GM12878 (cell line): ENCODE data around the gene RASD1.

ENCODE experiments used
- EZH2 ChIP-seq: IDR thresholded peaks from 2 replicates; pipeline ENCODE4 v1.6.1; 2012; ENCODE audit warnings: low read depth, mild to moderate bottlenecking, control low read depth, inconsistent platforms, low read length, borderline replicate concordance; ENCODE audit not compliant: control insufficient read depth
- FOXM1 ChIP-seq: IDR thresholded peaks from 2 replicates; pipeline ENCODE4 v1.6.1; 2012; ENCODE audit warnings: low read depth, mild to moderate bottlenecking, inconsistent platforms, low read length, moderate library complexity
- GABPA ChIP-seq: IDR thresholded peaks from 2 replicates; pipeline ENCODE4 v1.6.1; 2014; ENCODE audit warnings: antibody characterized with exemption, low read depth, mild to moderate bottlenecking, inconsistent platforms
- NRF1 ChIP-seq: conservative IDR thresholded peaks from 2 replicates; pipeline ENCODE4 v1.6.1; 2011; ENCODE audit warnings: mild to moderate bottlenecking, low read depth, low read length, improper control_type of control experiment
- POLR2A ChIP-seq: IDR thresholded peaks from 2 replicates; pipeline ENCODE4 v1.6.1; 2011; ENCODE audit warnings: low read depth, mild to moderate bottlenecking, low read length
- POLR2AphosphoS2 ChIP-seq: IDR thresholded peaks from 2 replicates; pipeline ENCODE4 v1.6.1; 2011; ENCODE audit warnings: low read depth, mild to moderate bottlenecking, low read length, improper control_type of control experiment, moderate library complexity
- RAD21 ChIP-seq: IDR thresholded peaks from 2 replicates; pipeline ENCODE4 v1.6.1; 2011; ENCODE audit warnings: mild to moderate bottlenecking, low read depth, low read length, moderate library complexity; ENCODE audit not compliant: insufficient read depth
- TAF1 ChIP-seq: IDR thresholded peaks from 2 replicates; pipeline ENCODE4 v1.6.1; 2011; ENCODE audit warnings: mild to moderate bottlenecking, low read depth, low read length, borderline replicate concordance
- TCF7 ChIP-seq: IDR thresholded peaks from 2 replicates; pipeline ENCODE4 v1.6.1; 2014; ENCODE audit warnings: antibody characterized with exemption, borderline replicate concordance
- USF2 ChIP-seq: IDR thresholded peaks from 2 replicates; pipeline ENCODE4 v1.6.1; 2011; ENCODE audit warnings: low read depth, low read length, improper control_type of control experiment, borderline replicate concordance
- YBX1 ChIP-seq: fragments of 450-650 bp; IDR thresholded peaks from 2 replicates; pipeline ENCODE4 v1.6.1; 2016; ENCODE audit warnings: antibody characterized with exemption
- TF ChIP-seq, protein P1 (sequence below), 3 experiments: IDR thresholded peaks in 2 of 3; conservative IDR thresholded peaks in 1 of 3; 2 replicates each; pipeline ENCODE4 v1.5.1; 2011; ENCODE audit warnings: low read depth in 3 of 3, low read length in 3 of 3, mild to moderate bottlenecking in 3 of 3, control low read depth in 2 of 3, moderate library complexity in 2 of 3, inconsistent platforms in 1 of 3, mixed read lengths in 1 of 3; ENCODE audit not compliant: control insufficient read depth in 2 of 3, insufficient read depth in 1 of 3; ENCODE audit errors: extremely low read depth in 1 of 3
- TF ChIP-seq, protein P2 (sequence below): IDR thresholded peaks from 2 replicates; pipeline ENCODE4 v1.6.1; 2012; ENCODE audit warnings: low read depth, low read length, improper control_type of control experiment
- TF ChIP-seq, protein P3 (sequence below): fragments of 450-650 bp; IDR thresholded peaks from 2 replicates; pipeline ENCODE4 v1.6.1; 2014; ENCODE audit warnings: mild to moderate bottlenecking

- TF ChIP-seq TCF7 (no peak), USF2 (no peak), POLR2AphosphoS2 (no peak), TAF1 (no peak), POLR2A (no peak), NRF1 (no peak), EZH2 (no peak), FOXM1 (no peak), RAD21 (no peak), YBX1 (no peak), GABPA (no peak)
- TF ChIP-seq, protein P1, sequence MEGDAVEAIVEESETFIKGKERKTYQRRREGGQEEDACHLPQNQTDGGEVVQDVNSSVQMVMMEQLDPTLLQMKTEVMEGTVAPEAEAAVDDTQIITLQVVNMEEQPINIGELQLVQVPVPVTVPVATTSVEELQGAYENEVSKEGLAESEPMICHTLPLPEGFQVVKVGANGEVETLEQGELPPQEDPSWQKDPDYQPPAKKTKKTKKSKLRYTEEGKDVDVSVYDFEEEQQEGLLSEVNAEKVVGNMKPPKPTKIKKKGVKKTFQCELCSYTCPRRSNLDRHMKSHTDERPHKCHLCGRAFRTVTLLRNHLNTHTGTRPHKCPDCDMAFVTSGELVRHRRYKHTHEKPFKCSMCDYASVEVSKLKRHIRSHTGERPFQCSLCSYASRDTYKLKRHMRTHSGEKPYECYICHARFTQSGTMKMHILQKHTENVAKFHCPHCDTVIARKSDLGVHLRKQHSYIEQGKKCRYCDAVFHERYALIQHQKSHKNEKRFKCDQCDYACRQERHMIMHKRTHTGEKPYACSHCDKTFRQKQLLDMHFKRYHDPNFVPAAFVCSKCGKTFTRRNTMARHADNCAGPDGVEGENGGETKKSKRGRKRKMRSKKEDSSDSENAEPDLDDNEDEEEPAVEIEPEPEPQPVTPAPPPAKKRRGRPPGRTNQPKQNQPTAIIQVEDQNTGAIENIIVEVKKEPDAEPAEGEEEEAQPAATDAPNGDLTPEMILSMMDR (IDR thresholded peaks at IDR 0.05 in 2 of 3, conservative IDR thresholded peaks at IDR 0.05 in 1 of 3; ENCODE audit: control insufficient read depth in 2 of 3, extremely low read depth in 1 of 3, insufficient read depth in 1 of 3, low read depth in 3 of 3, low read length in 3 of 3), result no peak
- TF ChIP-seq, protein P2, sequence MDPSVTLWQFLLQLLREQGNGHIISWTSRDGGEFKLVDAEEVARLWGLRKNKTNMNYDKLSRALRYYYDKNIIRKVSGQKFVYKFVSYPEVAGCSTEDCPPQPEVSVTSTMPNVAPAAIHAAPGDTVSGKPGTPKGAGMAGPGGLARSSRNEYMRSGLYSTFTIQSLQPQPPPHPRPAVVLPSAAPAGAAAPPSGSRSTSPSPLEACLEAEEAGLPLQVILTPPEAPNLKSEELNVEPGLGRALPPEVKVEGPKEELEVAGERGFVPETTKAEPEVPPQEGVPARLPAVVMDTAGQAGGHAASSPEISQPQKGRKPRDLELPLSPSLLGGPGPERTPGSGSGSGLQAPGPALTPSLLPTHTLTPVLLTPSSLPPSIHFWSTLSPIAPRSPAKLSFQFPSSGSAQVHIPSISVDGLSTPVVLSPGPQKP, result no peak
- TF ChIP-seq, protein P3, sequence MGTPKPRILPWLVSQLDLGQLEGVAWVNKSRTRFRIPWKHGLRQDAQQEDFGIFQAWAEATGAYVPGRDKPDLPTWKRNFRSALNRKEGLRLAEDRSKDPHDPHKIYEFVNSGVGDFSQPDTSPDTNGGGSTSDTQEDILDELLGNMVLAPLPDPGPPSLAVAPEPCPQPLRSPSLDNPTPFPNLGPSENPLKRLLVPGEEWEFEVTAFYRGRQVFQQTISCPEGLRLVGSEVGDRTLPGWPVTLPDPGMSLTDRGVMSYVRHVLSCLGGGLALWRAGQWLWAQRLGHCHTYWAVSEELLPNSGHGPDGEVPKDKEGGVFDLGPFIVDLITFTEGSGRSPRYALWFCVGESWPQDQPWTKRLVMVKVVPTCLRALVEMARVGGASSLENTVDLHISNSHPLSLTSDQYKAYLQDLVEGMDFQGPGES, result no peak
Measured at GRCh38 chr17:17506893-17507464, 10.8 kb upstream of the RASD1 start.
